ENCODE results near the gene KDELR3. TPM values are rescaled to one million over a fixed set of nuclear protein-coding genes. Genes with fewer than 3 reads are reported as not detected.
A peak's percentile ranks its signal among the peaks of the same experiment; 100 is the strongest.

KDELR3 gene
- total and polyA plus RNA-seq, 10 of the 15 experiments (the other 5 are each of a cell fraction or from before 2014, with no cell fraction given), result 0.15 to 0.98 (median 0.25) TPM; not detected in 1

- intact Hi-C loops (cut with micrococcal nuclease; ENCODE audit: unreplicated experiment) (loop anchor here (10.0 kb wide), 1 partner anchor 428 kb away; the partner anchor contains the start of gene PICK1), in situ Hi-C loops (cut with MboI) (no loop called here)
- no peaks in the 10 kb centered on the region; the same call in 1 of the 2 replicates for H4K20me1 ChIP-seq (ENCODE audit: control insufficient read depth, insufficient read depth)
- DNase-seq (ENCODE audit: low read depth, low spot score) (no peak), FAIRE-seq (no peak), ATAC-seq (no peak; the same call in 2 of the 3 replicates)
- TF ChIP-seq ZNF217 (IDR thresholded peaks at IDR 0.05), result no peak
- peak; percentile 31; the same call in 1 of the 2 replicates for TF ChIP-seq POLR2AphosphoS5 (IDR thresholded peaks at IDR 0.05; ENCODE audit: low read length)
- TF ChIP-seq CEBPB (IDR thresholded peaks at IDR 0.05; ENCODE audit: borderline replicate concordance in 1 of 2, low read depth in 2 of 2, low read length in 2 of 2), result no peak
- RAD21 ChIA-PET (ENCODE audit: unreplicated experiment), result no interaction called here
- no peaks in the 10 kb centered on the region for H3K4me1 ChIP-seq (ENCODE audit: control insufficient read depth, insufficient read depth, low read length)
- SMC1A ChIA-PET (ENCODE audit: uncharacterized antibody, unreplicated experiment), result interaction anchor here (1.2 to 1.6 kb wide), 3 partner anchors 9 to 20 kb away, joined by 3 to 6 read pairs (median 3); no protein-coding TSS in a partner anchor
- no peaks in the 10 kb centered on the region for H3K27me3 ChIP-seq (replicated peaks in 1 of 2; ENCODE audit: control insufficient read depth in 2 of 2, insufficient read depth in 2 of 2, low read length in 1 of 2)
- H3K4me3 ChIP-seq, result no peak overlapping the region
- BruUV-seq (replicated peaks), result no TSS peak
- no peak overlapping the region for H2AFZ ChIP-seq (ENCODE audit: control insufficient read depth, low read depth, low read length)
- no peak overlapping the region for H3K4me2 ChIP-seq (ENCODE audit: control insufficient read depth, insufficient read depth)
- H3K27ac ChIP-seq (ENCODE audit: control insufficient read depth, insufficient read depth), result no peak overlapping the region
- no peaks in the 10 kb centered on the region for H3K79me2 ChIP-seq (ENCODE audit: control insufficient read depth, insufficient read depth, low read length)
- POLR2A ChIA-PET, result no interaction called here
- H3K9me3 ChIP-seq (replicated peaks; ENCODE audit: control insufficient read depth, insufficient read depth, low read length), result no peaks in the 10 kb centered on the region
- CTCF ChIA-PET, result no interaction called here
- H3K36me3 ChIP-seq (ENCODE audit: control insufficient read depth in 2 of 2, insufficient read depth in 2 of 2, low read length in 1 of 2), result peaks cover 13 to 36% of the 10 kb centered on the region in 2 experiments
- H3K9ac ChIP-seq (ENCODE audit: control insufficient read depth, insufficient read depth, low read length), result no peak overlapping the region
- 92% methylated on average over 6 of the region's 6 CpGs for WGBS (ENCODE audit: insufficient coverage, insufficient replicate concordance, low lambda C conversion rate, missing lambda C conversion rate)
Observed at GRCh38 chr22:38482662-38483308, 14.9 kb downstream of the KDELR3 start.

DNA sequence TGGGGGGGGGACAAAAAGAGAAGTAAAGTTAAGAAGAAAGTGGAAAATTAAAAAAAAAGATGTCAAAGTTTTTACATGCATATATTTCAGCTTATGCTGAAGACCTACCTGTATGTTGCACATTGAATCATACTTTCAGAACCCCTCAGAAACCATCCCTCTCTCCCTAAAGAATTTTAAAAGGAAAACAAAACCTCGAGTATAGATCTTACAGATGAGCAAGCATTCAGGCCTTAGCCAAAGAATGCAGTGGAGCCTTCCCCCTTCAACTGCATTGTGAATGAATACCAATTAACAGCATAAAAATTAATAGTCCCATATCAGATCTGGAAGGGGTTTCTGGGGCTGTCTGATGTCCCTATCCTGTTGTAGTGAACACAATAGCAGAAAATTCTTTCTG is 16.3 kb downstream of the KDELR3 start:
- Histone ChIP-seq H3K79me2 (ENCODE audit: control insufficient read depth, insufficient read depth, low read length) (no peaks in the 10 kb centered on the region; the same call in 1 of the 2 replicates), H3K9ac (ENCODE audit: control insufficient read depth, insufficient read depth, low read length) (no peak overlapping the region), H3K36me3 (ENCODE audit: control insufficient read depth in 2 of 2, insufficient read depth in 2 of 2, low read length in 1 of 2) (peaks cover 18 to 44% of the 10 kb centered on the region in 2 experiments), H3K4me2 (ENCODE audit: control insufficient read depth, insufficient read depth) (no peak overlapping the region), H3K4me1 (ENCODE audit: control insufficient read depth, insufficient read depth, low read length) (no peaks in the 10 kb centered on the region), H3K9me3 (replicated peaks; ENCODE audit: control insufficient read depth, insufficient read depth, low read length) (no peaks in the 10 kb centered on the region), H2AFZ (ENCODE audit: control insufficient read depth, low read depth, low read length) (no peak overlapping the region), H3K27ac (ENCODE audit: control insufficient read depth, insufficient read depth) (no peak overlapping the region), H4K20me1 (ENCODE audit: control insufficient read depth, insufficient read depth) (no peaks in the 10 kb centered on the region; the same call in 1 of the 2 replicates), H3K27me3 (replicated peaks in 1 of 2; ENCODE audit: control insufficient read depth in 2 of 2, insufficient read depth in 2 of 2, low read length in 1 of 2) (no peaks in the 10 kb centered on the region), H3K4me3 (no peak overlapping the region)
- intact Hi-C loops (cut with micrococcal nuclease; ENCODE audit: unreplicated experiment) (loop anchor here (10.0 kb wide), 1 partner anchor 429 kb away; the partner anchor contains the start of gene PICK1), in situ Hi-C loops (cut with MboI) (no loop called here)
- ATAC-seq, result no peak
- CTCF ChIA-PET, result interaction anchor here (1.1 kb wide), 1 partner anchor 13 kb away, joined by 3 read pairs; no protein-coding TSS in a partner anchor
- WGBS (ENCODE audit: insufficient coverage, insufficient replicate concordance, low lambda C conversion rate, missing lambda C conversion rate), result 36% methylated on average over 1 of the region's 1 CpG
- RAD21 ChIA-PET (ENCODE audit: unreplicated experiment), result no interaction called here
- POLR2A ChIA-PET, result interaction anchor here (1.1 to 1.2 kb wide), 3 partner anchors 14 to 26 kb away, joined by 3 to 9 read pairs (median 4); no protein-coding TSS in a partner anchor
- DNase-seq (ENCODE audit: low read depth, low spot score), result no peak
- no TSS peak for BruUV-seq (replicated peaks)
- SMC1A ChIA-PET (ENCODE audit: uncharacterized antibody, unreplicated experiment), result interaction anchor here (1.1 to 1.2 kb wide), 3 partner anchors 14 to 40 kb away, joined by 3 read pairs; no protein-coding TSS in a partner anchor
- no peak for FAIRE-seq
- no peak for TF ChIP-seq ASH2L (IDR thresholded peaks at IDR 0.05; ENCODE audit: borderline replicate concordance, low read depth)
- TF ChIP-seq E4F1 (IDR thresholded peaks at IDR 0.05; ENCODE audit: borderline replicate concordance, partially characterized antibody), result no peak
- TF ChIP-seq ZNF24 (IDR thresholded peaks at IDR 0.05), result no peak
- no peak for TF ChIP-seq JUNB (IDR thresholded peaks at IDR 0.05)
- TF ChIP-seq RUNX3 (IDR thresholded peaks at IDR 0.05; ENCODE audit: low read length), result no peak
- TF ChIP-seq, protein P1, sequence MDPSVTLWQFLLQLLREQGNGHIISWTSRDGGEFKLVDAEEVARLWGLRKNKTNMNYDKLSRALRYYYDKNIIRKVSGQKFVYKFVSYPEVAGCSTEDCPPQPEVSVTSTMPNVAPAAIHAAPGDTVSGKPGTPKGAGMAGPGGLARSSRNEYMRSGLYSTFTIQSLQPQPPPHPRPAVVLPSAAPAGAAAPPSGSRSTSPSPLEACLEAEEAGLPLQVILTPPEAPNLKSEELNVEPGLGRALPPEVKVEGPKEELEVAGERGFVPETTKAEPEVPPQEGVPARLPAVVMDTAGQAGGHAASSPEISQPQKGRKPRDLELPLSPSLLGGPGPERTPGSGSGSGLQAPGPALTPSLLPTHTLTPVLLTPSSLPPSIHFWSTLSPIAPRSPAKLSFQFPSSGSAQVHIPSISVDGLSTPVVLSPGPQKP (IDR thresholded peaks at IDR 0.05; ENCODE audit: low read depth, low read length), result no peak
- TF ChIP-seq PML (IDR thresholded peaks at IDR 0.05; ENCODE audit: low read length), result no peak
- TF ChIP-seq GATAD2B (conservative IDR thresholded peaks at IDR 0.05; ENCODE audit: low read depth), result no peak
- TF ChIP-seq STAT1 (conservative IDR thresholded peaks at IDR 0.05), result no peak
- no peak for TF ChIP-seq BCL11A (IDR thresholded peaks at IDR 0.05; ENCODE audit: low read depth, low read length)
- TF ChIP-seq LARP7 (IDR thresholded peaks at IDR 0.05), result no peak
- TF ChIP-seq TARDBP (IDR thresholded peaks at IDR 0.05; ENCODE audit: borderline replicate concordance), result no peak
